GM21737 (cell line): ENCODE data around the gene SUPT3H.

ENCODE experiments used
- ATAC-seq: cut with Tn5 transposase; IDR thresholded peaks from one replicate; pipeline ENCODE4 v1.9.1; 2021; ENCODE audit warnings: mild to moderate bottlenecking, moderate library complexity; ENCODE audit not compliant: unreplicated experiment

Gene SUPT3H

GRCh38 chr6:44966449-44967092 is 411.2 kb downstream of the SUPT3H start:
- no peak for ATAC-seq

GRCh38 chr6:44965708-44966107 is 412.0 kb downstream of the SUPT3H start:
- no peak for ATAC-seq

- no peak for ATAC-seq
Measured at GRCh38 chr6:44960898-44961297, 416.8 kb downstream of the SUPT3H start.

- ATAC-seq = no peak
Measured at GRCh38 chr6:44959651-44960050, 418.1 kb downstream of the SUPT3H start.

- ATAC-seq = no peak
Measured at GRCh38 chr6:44957156-44957555, 420.6 kb downstream of the SUPT3H start.

GRCh38 chr6:44956396-44956795 is 421.3 kb downstream of the SUPT3H start:
- ATAC-seq = no peak

- no peak for ATAC-seq
Measured at GRCh38 chr6:44955145-44955544, 422.6 kb downstream of the SUPT3H start.

- no peak for ATAC-seq
Measured at GRCh38 chr6:44954281-44954680, 423.5 kb downstream of the SUPT3H start.

GRCh38 chr6:44951253-44951747 is 426.4 kb downstream of the SUPT3H start:
- no peak for ATAC-seq

- ATAC-seq = no peak
Measured at GRCh38 chr6:44949596-44950201, 428.0 kb downstream of the SUPT3H start.

GRCh38 chr6:44943541-44943940 is 434.2 kb downstream of the SUPT3H start:
- no peak for ATAC-seq

- ATAC-seq = no peak
Measured at GRCh38 chr6:44942798-44943197, 434.9 kb downstream of the SUPT3H start.

- no peak for ATAC-seq
Measured at GRCh38 chr6:44942201-44942600, 435.5 kb downstream of the SUPT3H start.

- ATAC-seq = no peak
Measured at GRCh38 chr6:44940367-44940766, 437.4 kb downstream of the SUPT3H start.

- no peak for ATAC-seq
Measured at GRCh38 chr6:44935693-44936300, 441.9 kb downstream of the SUPT3H start.

- no peak for ATAC-seq
Measured at GRCh38 chr6:44933108-44933507, 444.6 kb downstream of the SUPT3H start.

- ATAC-seq = no peak
Measured at GRCh38 chr6:44932651-44933091, 445.1 kb downstream of the SUPT3H start.

- ATAC-seq = no peak
Measured at GRCh38 chr6:44931385-44931784, 446.3 kb downstream of the SUPT3H start.

GRCh38 chr6:44926556-44926955 is 451.2 kb downstream of the SUPT3H start:
- no peak for ATAC-seq

GRCh38 chr6:44925100-44925739 is 452.5 kb downstream of the SUPT3H start:
- no peak for ATAC-seq

- ATAC-seq = no peak
Measured at GRCh38 chr6:44923444-44923843, 454.3 kb downstream of the SUPT3H start.

- no peak for ATAC-seq
Measured at GRCh38 chr6:44921798-44922197, 455.9 kb downstream of the SUPT3H start.
